Measurements from ENCODE around the gene DSC2.
"Not testable (repeated sequence)": the region's sequence is repeated elsewhere in the genome, so short reads cannot be mapped to it uniquely, and the experiment has no call there.

Gene DSC2

GRCh38 chr18:31102025-31102684, at the start of gene DSC2:
TSS of gene DSC2 (minus strand) at chr18:31102421. CDS start at chr18:31101971, 450 bp downstream.
- no peak for DNase-seq (ENCODE audit: low read depth)

- no peak for DNase-seq (ENCODE audit: low read depth)
Measured at GRCh38 chr18:31149351-31149750, 47.1 kb upstream of the DSC2 start.

DNA sequence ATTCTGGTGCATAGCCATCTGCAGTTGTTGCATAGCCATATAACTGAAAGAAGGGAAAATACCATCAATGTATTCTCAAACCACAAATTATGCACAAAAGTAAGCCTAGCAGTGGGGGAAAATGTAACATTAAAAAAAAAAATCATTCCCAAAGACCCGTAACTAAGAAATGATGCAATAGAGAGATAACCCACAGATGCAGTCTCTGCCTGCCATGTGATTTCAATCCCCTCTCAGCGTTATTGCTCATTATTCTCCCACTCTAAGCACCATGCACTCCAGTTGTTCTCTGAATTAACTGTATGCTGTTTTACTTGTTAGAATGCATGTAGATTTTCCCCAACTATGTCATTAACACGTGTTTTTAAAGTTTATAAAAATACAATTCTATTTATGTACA, 46.4 kb upstream of the DSC2 start:
- DNase-seq (ENCODE audit: low read depth), result no peak

GRCh38 chr18:31146809-31147208, 44.6 kb upstream of the DSC2 start:
- no peak for DNase-seq (ENCODE audit: low read depth)

DNA sequence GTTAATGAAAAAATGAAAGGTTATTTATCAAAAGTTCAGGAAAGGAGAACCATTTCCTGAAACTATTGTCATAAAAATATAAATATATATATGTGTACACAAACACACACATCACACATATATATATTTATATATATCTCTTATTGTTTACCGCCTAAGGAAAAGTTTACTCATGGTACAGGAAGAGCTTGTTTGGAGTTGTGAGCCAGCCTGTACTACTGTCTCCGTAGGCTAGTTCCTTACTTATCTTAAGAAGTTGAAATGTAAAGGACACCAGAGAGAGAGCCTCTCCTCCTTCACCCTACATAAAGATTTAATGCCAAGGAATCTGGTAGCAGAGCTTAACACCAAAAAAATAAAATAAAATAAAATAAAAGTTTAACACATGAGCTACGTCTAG, 40.8 kb upstream of the DSC2 start:
- no peak for DNase-seq (ENCODE audit: low read depth)

DNA sequence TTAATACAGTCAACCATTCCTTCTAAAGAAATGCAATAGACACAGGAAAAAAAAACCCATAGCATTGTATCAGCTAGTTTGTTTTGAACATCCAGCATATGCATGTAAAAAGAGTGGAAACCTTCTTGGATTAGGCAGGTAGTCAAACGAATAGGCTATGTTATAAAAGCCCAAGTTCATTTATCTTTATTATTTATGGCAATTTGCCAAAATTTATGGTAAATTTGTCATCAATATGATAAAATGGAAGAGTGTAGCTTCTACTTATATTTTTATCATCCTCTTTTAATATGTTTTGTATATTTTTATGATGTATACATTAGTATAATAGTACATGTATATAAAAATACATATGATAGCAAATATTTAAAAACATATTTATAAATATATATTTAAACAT, 36.5 kb upstream of the DSC2 start:
- no peak for DNase-seq (ENCODE audit: low read depth)

DNA sequence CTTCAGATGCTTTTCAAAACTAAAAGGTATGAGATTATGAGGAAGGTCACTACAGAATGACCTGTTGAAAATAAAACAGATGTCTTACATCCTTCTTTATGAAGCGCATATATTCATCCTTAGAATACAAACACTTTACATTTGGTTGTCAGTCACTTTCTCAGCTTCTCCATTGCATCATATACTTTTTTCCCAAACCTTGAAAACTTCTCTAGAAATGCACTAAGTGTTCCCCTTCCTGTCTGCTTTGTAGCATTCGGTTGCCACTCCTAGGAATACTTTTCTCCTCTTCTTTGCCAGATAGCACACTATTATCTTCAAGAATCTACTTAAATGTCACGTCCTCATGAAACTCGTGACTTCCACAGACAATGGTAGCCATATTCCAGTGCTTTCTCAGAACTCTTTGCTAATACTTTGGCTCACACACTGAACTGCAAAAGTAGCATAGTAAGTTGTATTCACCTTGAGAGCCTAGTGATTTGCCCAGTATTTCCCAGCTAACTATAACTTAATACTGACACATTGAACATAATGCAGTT, 32.8 kb upstream of the DSC2 start:
- DNase-seq (ENCODE audit: low read depth), result no peak

DNA sequence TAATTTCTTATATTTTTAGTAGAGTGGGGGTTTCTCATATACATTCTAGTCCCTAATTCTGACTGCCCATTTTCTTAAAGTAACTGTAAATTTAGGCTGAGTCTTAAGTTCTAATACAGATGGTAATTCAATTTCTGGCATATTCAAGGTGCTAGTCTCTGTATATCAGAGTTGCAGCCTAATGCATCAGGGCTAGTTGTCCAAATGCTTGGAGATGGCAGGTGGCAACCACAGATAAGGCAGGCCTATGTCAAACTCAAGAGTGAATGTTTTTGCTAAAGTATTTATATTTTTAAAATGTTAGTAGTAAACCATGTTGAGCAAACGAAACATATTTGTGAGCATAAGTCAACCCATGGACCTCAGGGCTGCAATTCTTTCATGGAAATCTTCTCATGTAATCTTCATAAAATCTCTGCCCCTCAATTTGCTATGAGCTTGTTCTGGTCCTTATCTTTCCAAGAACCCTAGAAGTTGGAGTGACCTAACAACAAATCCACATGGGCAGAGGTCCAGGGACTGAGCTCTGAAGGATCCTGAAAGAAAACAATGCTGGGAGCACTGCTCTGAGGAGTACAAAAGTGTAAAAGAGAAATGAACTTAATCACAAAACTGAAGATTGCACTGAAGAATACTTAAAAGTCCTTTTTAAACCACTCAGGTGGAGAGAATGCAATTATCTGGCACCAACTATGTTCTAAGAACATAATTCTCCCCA, 27.3 kb upstream of the DSC2 start:
- DNase-seq (ENCODE audit: low read depth), result no peak

DNA sequence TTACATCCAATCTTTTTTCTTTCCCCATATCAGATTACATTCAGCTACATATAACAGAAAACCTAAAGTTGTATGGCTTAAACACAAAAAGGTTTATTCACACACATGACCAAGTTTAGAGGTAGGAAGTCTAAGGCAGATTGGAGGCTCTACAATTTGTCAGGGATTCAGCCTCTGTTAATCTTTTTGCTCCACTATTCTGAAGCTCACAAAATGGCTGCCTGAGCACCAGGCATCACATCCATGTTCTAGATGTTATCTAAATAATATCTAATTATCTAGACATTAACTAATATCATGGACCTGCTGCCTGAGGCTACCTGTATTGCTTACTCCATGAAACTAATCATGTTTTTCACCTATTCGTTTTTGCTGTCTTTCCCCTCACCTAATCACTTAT, 23.7 kb upstream of the DSC2 start:
- no peak for DNase-seq (ENCODE audit: low read depth)

- DNase-seq (ENCODE audit: low read depth), result not testable (repeated sequence)
Measured at GRCh38 chr18:31123125-31123524, 20.9 kb upstream of the DSC2 start.

- no peak for DNase-seq (ENCODE audit: low read depth)
Measured at GRCh38 chr18:31120594-31120993, 18.4 kb upstream of the DSC2 start.

- DNase-seq (ENCODE audit: low read depth), result no peak
Measured at GRCh38 chr18:31116853-31117595, 14.8 kb upstream of the DSC2 start.

DNA sequence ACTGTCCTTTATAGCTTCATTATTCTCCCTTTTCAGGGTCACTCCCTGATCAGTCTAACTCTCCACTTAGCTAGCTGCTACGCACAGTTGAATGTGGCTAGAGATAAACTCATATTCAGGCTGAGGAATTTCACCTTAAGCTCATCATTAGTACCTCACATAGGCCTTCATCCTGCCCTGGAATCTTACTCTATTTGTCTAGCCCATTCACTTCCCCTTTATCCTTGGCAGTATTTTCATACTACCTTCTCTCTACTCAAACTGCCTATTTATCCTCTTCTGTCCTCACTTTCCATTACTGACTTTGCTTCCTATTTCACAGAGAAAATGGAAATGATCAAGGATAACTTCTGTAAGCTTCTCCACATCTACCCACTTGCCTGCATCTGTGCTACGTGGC, 10.6 kb upstream of the DSC2 start:
- no peak for DNase-seq (ENCODE audit: low read depth)

- no peak for DNase-seq (ENCODE audit: low read depth)
Measured at GRCh38 chr18:31105733-31106132, 3.5 kb upstream of the DSC2 start.

DNA sequence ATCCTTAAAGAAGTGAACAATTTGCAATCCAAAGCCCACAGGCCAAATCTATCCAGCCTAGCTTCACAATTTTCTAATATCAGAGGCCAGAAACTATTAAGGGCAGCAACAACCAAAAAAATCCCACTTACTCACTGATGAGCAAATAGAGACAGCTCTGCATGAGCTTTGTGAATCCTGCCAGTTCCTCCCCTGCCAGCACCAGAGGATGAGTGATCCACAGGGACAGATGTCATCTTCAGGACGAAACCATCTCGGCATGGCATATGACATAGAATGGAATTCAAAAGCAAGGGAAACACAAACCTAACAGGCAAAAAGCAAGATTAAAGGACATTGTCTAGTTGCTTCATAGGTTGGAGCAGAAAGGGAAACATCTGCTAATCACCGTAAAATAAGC, 2.2 kb upstream of the DSC2 start:
- DNase-seq (ENCODE audit: low read depth), result no peak

DNA sequence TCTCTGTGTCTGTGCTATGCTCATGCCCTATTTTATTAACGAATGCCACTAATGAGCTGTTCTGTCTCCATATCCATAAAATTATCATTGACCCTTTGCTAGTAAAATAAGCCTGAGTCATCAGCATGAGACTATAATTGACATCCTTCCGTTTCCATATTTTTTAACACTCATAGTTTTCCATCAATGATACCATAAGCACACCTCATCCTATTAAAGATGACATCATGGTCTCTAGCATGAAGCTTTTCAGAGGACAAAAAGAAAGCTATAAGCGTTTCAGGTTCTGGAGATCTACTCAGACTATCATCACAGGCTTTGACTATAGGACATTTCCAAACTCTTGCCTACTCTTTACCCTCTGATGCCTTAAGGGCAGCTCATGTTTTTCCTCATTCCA, 1.2 kb upstream of the DSC2 start:
- no peak for DNase-seq (ENCODE audit: low read depth)

DNA sequence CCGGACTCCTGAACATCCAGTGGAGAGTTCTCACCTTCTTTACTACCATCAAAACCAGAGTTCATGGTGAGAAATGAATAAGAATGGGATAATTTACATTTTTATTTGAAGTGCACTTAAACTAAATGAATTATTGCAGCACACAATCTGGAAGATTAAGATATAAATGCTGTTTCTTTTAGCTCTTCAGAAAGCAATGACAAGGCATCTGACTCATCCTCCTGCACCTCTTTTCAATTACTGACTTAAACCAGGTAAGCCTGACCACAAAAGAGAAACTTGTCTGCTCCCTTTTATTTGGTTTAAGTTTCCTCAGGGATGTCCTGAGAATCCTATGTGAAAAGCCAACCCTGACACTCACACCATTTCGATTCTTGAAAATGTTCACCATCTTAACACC, 720 bp upstream of the DSC2 start:
- no peak for DNase-seq (ENCODE audit: low read depth)

DNA sequence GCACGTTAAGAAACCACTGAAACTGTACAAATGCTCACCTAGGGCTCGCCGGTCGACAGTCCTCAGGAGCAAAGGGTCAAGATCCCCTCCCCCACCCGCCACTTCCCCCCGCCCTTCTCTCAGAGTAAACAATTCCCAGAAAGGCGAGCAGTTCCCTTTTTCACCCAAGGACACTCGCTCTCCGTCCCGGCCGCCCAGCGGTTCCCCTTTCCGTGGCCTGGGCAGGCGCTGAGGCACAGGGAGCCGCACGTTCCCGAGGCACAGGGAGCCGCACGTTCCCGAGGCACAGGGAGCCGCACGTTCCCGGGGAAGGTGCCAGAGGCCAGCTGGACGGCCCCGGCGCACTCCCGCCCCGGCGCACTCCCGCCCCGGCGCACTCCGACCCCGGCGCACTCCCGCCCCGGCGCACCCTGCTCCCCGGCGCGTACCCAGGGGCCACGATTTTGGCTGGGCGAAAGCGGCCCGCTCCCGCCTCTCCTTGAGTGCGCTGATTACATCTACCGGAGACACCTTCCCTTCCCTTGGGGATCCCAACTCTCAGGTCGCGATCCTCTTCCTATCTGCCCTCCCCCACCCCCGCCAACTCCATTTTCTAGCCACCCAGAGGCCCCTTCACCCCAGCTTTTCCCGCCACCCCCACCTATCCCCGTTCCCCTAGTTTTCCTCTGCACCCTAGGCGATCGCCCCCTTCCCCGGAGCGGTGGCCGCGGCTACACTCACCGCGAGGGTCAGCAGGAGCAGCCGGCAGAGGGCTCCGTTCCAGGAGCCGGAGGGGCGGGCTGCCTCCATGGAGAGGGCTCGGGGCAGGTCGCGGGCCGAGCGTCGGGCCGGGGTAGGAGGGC, 817 bp downstream of the DSC2 start:
- no peak for DNase-seq (ENCODE audit: low read depth)

- no peak for DNase-seq (ENCODE audit: low read depth)
Measured at GRCh38 chr18:31100436-31101182, 1.6 kb downstream of the DSC2 start.

DNA sequence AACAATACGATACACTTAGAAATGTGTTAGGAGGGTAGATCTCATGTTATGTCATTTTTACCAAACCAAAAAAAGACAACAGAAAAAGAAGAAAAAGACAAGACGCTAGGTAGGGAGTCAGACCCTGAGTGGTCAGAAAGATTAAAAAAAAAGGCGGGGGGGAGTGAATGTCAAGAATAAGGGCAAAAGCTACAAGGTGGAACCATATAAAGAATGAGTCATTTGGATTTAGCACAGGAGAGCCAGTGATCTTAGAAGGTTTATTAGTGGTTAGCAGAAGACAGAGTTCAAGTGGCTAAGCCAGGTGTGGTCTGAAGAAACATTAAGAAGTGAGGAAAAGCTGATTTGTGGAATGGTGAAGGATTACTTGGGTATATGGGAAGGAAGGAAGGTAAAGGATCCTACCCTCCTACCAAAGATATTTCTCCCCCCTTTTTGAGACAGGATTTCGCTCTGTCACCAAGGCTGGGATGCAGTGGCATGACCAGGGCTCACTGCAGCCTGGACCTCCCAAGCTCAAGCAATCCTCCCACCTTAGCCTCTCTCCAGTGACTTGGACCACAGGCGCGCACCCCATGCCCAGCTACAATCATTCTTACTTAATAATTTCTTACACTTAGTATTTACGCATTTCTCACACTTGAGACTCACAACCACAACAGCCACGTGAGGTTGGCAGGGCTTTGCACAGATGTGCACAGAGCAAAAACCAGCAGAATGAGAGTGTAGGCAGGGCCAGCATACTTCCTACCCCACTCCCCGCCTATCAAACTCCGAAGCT, 2.6 kb downstream of the DSC2 start:
- DNase-seq (ENCODE audit: low read depth), result no peak

GRCh38 chr18:31098878-31099277, 3.3 kb downstream of the DSC2 start:
- DNase-seq (ENCODE audit: low read depth), result no peak
